HFF-Myc (cell line): ENCODE results near the gene CYP4F2.
"Not testable (repeated sequence)": the region's sequence is repeated elsewhere in the genome, so short reads cannot be mapped to it uniquely, and the experiment has no call there.

Source experiments
- DNase-seq: peaks from one replicate; pipeline ENCODE4 v3.0.0-alpha.2; 2011; ENCODE audit warnings: low read depth; ENCODE audit errors: extremely low read depth
- H3K4me3 ChIP-seq: replicated peaks from 2 replicates; pipeline ENCODE4 v1.5.1; 2011; ENCODE audit warnings: low read depth, mild to moderate bottlenecking, control low read depth, low read length
- CTCF ChIP-seq: IDR thresholded peaks from 2 replicates; pipeline ENCODE4 v1.5.1; 2012; ENCODE audit warnings: mild to moderate bottlenecking, low read depth, low read length, control low read depth; ENCODE audit errors: missing control alignments

Gene CYP4F2

GRCh38 chr19:15915109-15915508, 17.2 kb upstream of the CYP4F2 start:
- TF ChIP-seq CTCF = no peak
- DNase-seq = no peak
- H3K4me3 ChIP-seq = no peak overlapping the region

- no peak for DNase-seq
- no peak for TF ChIP-seq CTCF
- H3K4me3 ChIP-seq = no peak overlapping the region
Measured at GRCh38 chr19:15913830-15914229, 16.0 kb upstream of the CYP4F2 start.

- TF ChIP-seq CTCF = no peak
- no peak overlapping the region for H3K4me3 ChIP-seq
- DNase-seq = no peak
Measured at GRCh38 chr19:15913384-15913783, 15.5 kb upstream of the CYP4F2 start.

GRCh38 chr19:15911599-15912235, 13.8 kb upstream of the CYP4F2 start:
- no peak for DNase-seq
- no peak for TF ChIP-seq CTCF
- no peak overlapping the region for H3K4me3 ChIP-seq

GRCh38 chr19:15905026-15905425, 7.2 kb upstream of the CYP4F2 start:
- DNase-seq = no peak
- no peak overlapping the region for H3K4me3 ChIP-seq
- TF ChIP-seq CTCF = no peak

- H3K4me3 ChIP-seq, DNase-seq: not testable (repeated sequence)
Measured at GRCh38 chr19:15902898-15903297, 5.0 kb upstream of the CYP4F2 start.

GRCh38 chr19:15902254-15902653, 4.4 kb upstream of the CYP4F2 start:
- H3K4me3 ChIP-seq = no peak overlapping the region
- no peak for DNase-seq
- TF ChIP-seq CTCF = no peak
